Measurements from ENCODE around the gene GPRIN2. TPM values are rescaled to one million over a fixed set of nuclear protein-coding genes. Genes with fewer than 3 reads are reported as not detected.
A peak's percentile ranks its signal among the peaks of the same experiment; 100 is the strongest.

The GPRIN2 gene
- total and polyA plus RNA-seq, 4 donors: 0.36 to 4.0 (median 0.85) TPM

GRCh38 chr10:46520941-46521340 lies 35.5 kb downstream of the GPRIN2 start:
- Histone ChIP-seq H3K4me3 (ENCODE audit: low read length in 2 of 2) (no peak overlapping the region), H3K27me3 (ENCODE audit: control insufficient read depth in 1 of 2, insufficient read depth in 2 of 2, low read length in 1 of 2) (peaks cover 0 to 2% of the 10 kb centered on the region in 2 donors), H3K27ac (ENCODE audit: low read depth in 1 of 2, low read length in 2 of 2) (no peak overlapping the region), H3K4me1 (ENCODE audit: control insufficient read depth in 1 of 2, insufficient read depth in 2 of 2, low read length in 2 of 2) (peaks cover 2 to 6% of the 10 kb centered on the region in 2 donors), H3K36me3 (ENCODE audit: control insufficient read depth in 1 of 2, insufficient read depth in 2 of 2, low read length in 1 of 2) (no peaks in the 10 kb centered on the region), H3K9me3 (ENCODE audit: control insufficient read depth, low read length) (no peaks in the 10 kb centered on the region)
- WGBS, 2 donors: 57 to 60% methylated on average over 5 of the region's 5 CpGs
- DNase-seq: peak; percentile 52 to 67
- no peak for ATAC-seq (ENCODE audit: low FRiP score)
- intact Hi-C loops (cut with DNase I): no loop called here

GRCh38 chr10:46520381-46520780 lies 36.1 kb downstream of the GPRIN2 start:
- 93 to 94% methylated on average over 5 of the region's 5 CpGs for WGBS, 2 donors
- ATAC-seq (ENCODE audit: low FRiP score) (no peak), DNase-seq (peak; percentile 37 to 68)
- H3K36me3 ChIP-seq (ENCODE audit: control insufficient read depth in 1 of 2, insufficient read depth in 2 of 2, low read length in 1 of 2): no peaks in the 10 kb centered on the region
- H3K9me3 ChIP-seq (ENCODE audit: control insufficient read depth, low read length): no peaks in the 10 kb centered on the region
- H3K4me1 ChIP-seq (ENCODE audit: control insufficient read depth in 1 of 2, insufficient read depth in 2 of 2, low read length in 2 of 2): peaks cover 2 to 6% of the 10 kb centered on the region in 2 donors
- H3K4me3 ChIP-seq (ENCODE audit: low read length in 2 of 2): no peak overlapping the region
- intact Hi-C loops (cut with DNase I): no loop called here
- H3K27ac ChIP-seq (ENCODE audit: low read depth in 1 of 2, low read length in 2 of 2): no peak overlapping the region
- H3K27me3 ChIP-seq (ENCODE audit: control insufficient read depth in 1 of 2, insufficient read depth in 2 of 2, low read length in 1 of 2): peaks cover 0 to 4% of the 10 kb centered on the region in 2 donors

GRCh38 chr10:46518028-46518725 lies 38.3 kb downstream of the GPRIN2 start:
- ATAC-seq (ENCODE audit: low FRiP score): no peak
- Histone ChIP-seq H3K27ac (ENCODE audit: low read depth in 1 of 2, low read length in 2 of 2) (no peak overlapping the region), H3K36me3 (ENCODE audit: control insufficient read depth in 1 of 2, insufficient read depth in 2 of 2, low read length in 1 of 2) (no peaks in the 10 kb centered on the region), H3K9me3 (ENCODE audit: control insufficient read depth, low read length) (no peaks in the 10 kb centered on the region), H3K27me3 (ENCODE audit: control insufficient read depth in 1 of 2, insufficient read depth in 2 of 2, low read length in 1 of 2) (peaks cover 0 to 4% of the 10 kb centered on the region in 2 donors), H3K4me1 (ENCODE audit: control insufficient read depth in 1 of 2, insufficient read depth in 2 of 2, low read length in 2 of 2) (no peaks in the 10 kb centered on the region), H3K4me3 (ENCODE audit: low read length in 2 of 2) (no peak overlapping the region)
- 96% methylated on average over 6 of the region's 6 CpGs for WGBS, 2 donors
- DNase-seq: peak; percentile 41 to 49
- intact Hi-C loops (cut with DNase I): no loop called here

GRCh38 chr10:46517541-46517940 lies 38.9 kb downstream of the GPRIN2 start:
- DNase-seq (peak; percentile 12 to 62), ATAC-seq (ENCODE audit: low FRiP score) (no peak)
- intact Hi-C loops (cut with DNase I): no loop called here
- no peaks in the 10 kb centered on the region for H3K36me3 ChIP-seq (ENCODE audit: control insufficient read depth in 1 of 2, insufficient read depth in 2 of 2, low read length in 1 of 2)
- peaks cover 0 to 4% of the 10 kb centered on the region in 2 donors for H3K27me3 ChIP-seq (ENCODE audit: control insufficient read depth in 1 of 2, insufficient read depth in 2 of 2, low read length in 1 of 2)
- no peaks in the 10 kb centered on the region for H3K9me3 ChIP-seq (ENCODE audit: control insufficient read depth, low read length)
- no peaks in the 10 kb centered on the region for H3K4me1 ChIP-seq (ENCODE audit: control insufficient read depth in 1 of 2, insufficient read depth in 2 of 2, low read length in 2 of 2)
- 94 to 98% methylated on average over 5 of the region's 5 CpGs for WGBS, 2 donors
- H3K27ac ChIP-seq (ENCODE audit: low read depth in 1 of 2, low read length in 2 of 2): no peak overlapping the region
- H3K4me3 ChIP-seq (ENCODE audit: low read length in 2 of 2): no peak overlapping the region

- intact Hi-C loops (cut with DNase I): no loop called here
- H3K4me1 ChIP-seq (ENCODE audit: control insufficient read depth in 1 of 2, insufficient read depth in 2 of 2, low read length in 2 of 2): no peaks in the 10 kb centered on the region
- H3K36me3 ChIP-seq (ENCODE audit: control insufficient read depth in 1 of 2, insufficient read depth in 2 of 2, low read length in 1 of 2): no peaks in the 10 kb centered on the region
- H3K4me3 ChIP-seq (ENCODE audit: low read length in 2 of 2): no peak overlapping the region
- peaks cover 0 to 4% of the 10 kb centered on the region in 2 donors for H3K27me3 ChIP-seq (ENCODE audit: control insufficient read depth in 1 of 2, insufficient read depth in 2 of 2, low read length in 1 of 2)
- H3K9me3 ChIP-seq (ENCODE audit: control insufficient read depth, low read length): no peaks in the 10 kb centered on the region
- H3K27ac ChIP-seq (ENCODE audit: low read depth in 1 of 2, low read length in 2 of 2): no peak overlapping the region
- WGBS, 2 donors: 65 to 66% methylated on average over 11 of the region's 11 CpGs
- ATAC-seq (ENCODE audit: low FRiP score): peak; percentile 23
- DNase-seq: peak; percentile 39 to 57
Observed at GRCh38 chr10:46516660-46517416, 39.6 kb downstream of the GPRIN2 start.

GRCh38 chr10:46515793-46516192 lies 40.7 kb downstream of the GPRIN2 start:
- H3K9me3 ChIP-seq (ENCODE audit: control insufficient read depth, low read length): no peaks in the 10 kb centered on the region
- 96% methylated on average over 3 of the region's 3 CpGs for WGBS, 2 donors
- intact Hi-C loops (cut with DNase I): no loop called here
- no peak for ATAC-seq (ENCODE audit: low FRiP score)
- no peaks in the 10 kb centered on the region for H3K4me1 ChIP-seq (ENCODE audit: control insufficient read depth in 1 of 2, insufficient read depth in 2 of 2, low read length in 2 of 2)
- no peak overlapping the region for H3K27ac ChIP-seq (ENCODE audit: low read depth in 1 of 2, low read length in 2 of 2)
- no peak for DNase-seq
- peaks cover 0 to 4% of the 10 kb centered on the region in 2 donors for H3K27me3 ChIP-seq (ENCODE audit: control insufficient read depth in 1 of 2, insufficient read depth in 2 of 2, low read length in 1 of 2)
- H3K4me3 ChIP-seq (ENCODE audit: low read length in 2 of 2): no peak overlapping the region
- no peaks in the 10 kb centered on the region for H3K36me3 ChIP-seq (ENCODE audit: control insufficient read depth in 1 of 2, insufficient read depth in 2 of 2, low read length in 1 of 2)

GRCh38 chr10:46515366-46515765 lies 41.1 kb downstream of the GPRIN2 start:
- Histone ChIP-seq H3K4me1 (ENCODE audit: control insufficient read depth in 1 of 2, insufficient read depth in 2 of 2, low read length in 2 of 2) (no peaks in the 10 kb centered on the region), H3K27ac (ENCODE audit: low read depth in 1 of 2, low read length in 2 of 2) (no peak overlapping the region), H3K4me3 (ENCODE audit: low read length in 2 of 2) (no peak overlapping the region), H3K36me3 (ENCODE audit: control insufficient read depth in 1 of 2, insufficient read depth in 2 of 2, low read length in 1 of 2) (no peaks in the 10 kb centered on the region), H3K9me3 (ENCODE audit: control insufficient read depth, low read length) (no peaks in the 10 kb centered on the region), H3K27me3 (ENCODE audit: control insufficient read depth in 1 of 2, insufficient read depth in 2 of 2, low read length in 1 of 2) (peaks cover 0 to 4% of the 10 kb centered on the region in 2 donors)
- no peak for DNase-seq
- intact Hi-C loops (cut with DNase I): no loop called here
- ATAC-seq (ENCODE audit: low FRiP score): no peak

- Histone ChIP-seq H3K27ac (ENCODE audit: low read depth in 1 of 2, low read length in 2 of 2) (no peak overlapping the region), H3K4me3 (ENCODE audit: low read length in 2 of 2) (no peak overlapping the region), H3K9me3 (ENCODE audit: control insufficient read depth, low read length) (no peaks in the 10 kb centered on the region), H3K4me1 (ENCODE audit: control insufficient read depth in 1 of 2, insufficient read depth in 2 of 2, low read length in 2 of 2) (no peaks in the 10 kb centered on the region), H3K36me3 (ENCODE audit: control insufficient read depth in 1 of 2, insufficient read depth in 2 of 2, low read length in 1 of 2) (no peaks in the 10 kb centered on the region), H3K27me3 (ENCODE audit: control insufficient read depth in 1 of 2, insufficient read depth in 2 of 2, low read length in 1 of 2) (peaks cover 0 to 4% of the 10 kb centered on the region in 2 donors)
- no peak for DNase-seq
- no peak for ATAC-seq (ENCODE audit: low FRiP score)
- 82% methylated on average over 3 of the region's 3 CpGs for WGBS, 2 donors
- intact Hi-C loops (cut with DNase I): no loop called here
Observed at GRCh38 chr10:46514899-46515298, 41.6 kb downstream of the GPRIN2 start.

- peaks cover 0 to 4% of the 10 kb centered on the region in 2 donors for H3K27me3 ChIP-seq (ENCODE audit: control insufficient read depth in 1 of 2, insufficient read depth in 2 of 2, low read length in 1 of 2)
- no peaks in the 10 kb centered on the region for H3K9me3 ChIP-seq (ENCODE audit: control insufficient read depth, low read length)
- ATAC-seq (ENCODE audit: low FRiP score): no peak
- intact Hi-C loops (cut with DNase I): no loop called here
- no peaks in the 10 kb centered on the region for H3K4me1 ChIP-seq (ENCODE audit: control insufficient read depth in 1 of 2, insufficient read depth in 2 of 2, low read length in 2 of 2)
- no peak overlapping the region for H3K27ac ChIP-seq (ENCODE audit: low read depth in 1 of 2, low read length in 2 of 2)
- 64 to 67% methylated on average over 6 of the region's 6 CpGs for WGBS, 2 donors
- H3K4me3 ChIP-seq (ENCODE audit: low read length in 2 of 2): no peak overlapping the region
- peak in 1 of 2 donors; percentile 61 for DNase-seq
- no peaks in the 10 kb centered on the region for H3K36me3 ChIP-seq (ENCODE audit: control insufficient read depth in 1 of 2, insufficient read depth in 2 of 2, low read length in 1 of 2)
Observed at GRCh38 chr10:46514431-46514861, 42.0 kb downstream of the GPRIN2 start.

Measured in aorta (tissue), 5 donors.